LNCAP (cell line): ENCODE measurements around the gene CASR.

ENCODE experiments used
- TF ChIP-seq, protein P1 (sequence below): fragments of 450-650 bp; IDR thresholded peaks from 2 replicates; pipeline ENCODE4 v1.5.1; 2017; ENCODE audit warnings: mild to moderate bottlenecking

The CASR gene

DNA sequence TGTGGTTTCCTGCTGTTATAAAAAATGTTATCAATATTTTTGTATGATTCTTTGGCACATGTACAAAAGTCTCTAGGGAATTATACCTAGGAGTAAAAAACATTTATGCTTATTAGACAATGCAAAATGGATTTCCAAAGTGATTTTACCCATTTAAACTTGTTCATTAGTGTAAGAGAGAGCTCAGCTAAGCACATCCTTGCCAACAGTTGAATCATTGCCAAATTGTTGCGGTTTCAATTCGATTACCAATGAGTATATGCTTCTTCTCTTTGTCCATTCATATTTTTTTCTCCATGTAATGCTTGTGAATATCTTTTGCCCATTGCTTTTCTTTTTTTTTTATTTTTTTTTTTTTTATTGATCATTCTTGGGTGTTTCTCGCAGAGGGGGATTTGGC is 17.2 kb downstream of the CASR start:
- TF ChIP-seq, protein P1, sequence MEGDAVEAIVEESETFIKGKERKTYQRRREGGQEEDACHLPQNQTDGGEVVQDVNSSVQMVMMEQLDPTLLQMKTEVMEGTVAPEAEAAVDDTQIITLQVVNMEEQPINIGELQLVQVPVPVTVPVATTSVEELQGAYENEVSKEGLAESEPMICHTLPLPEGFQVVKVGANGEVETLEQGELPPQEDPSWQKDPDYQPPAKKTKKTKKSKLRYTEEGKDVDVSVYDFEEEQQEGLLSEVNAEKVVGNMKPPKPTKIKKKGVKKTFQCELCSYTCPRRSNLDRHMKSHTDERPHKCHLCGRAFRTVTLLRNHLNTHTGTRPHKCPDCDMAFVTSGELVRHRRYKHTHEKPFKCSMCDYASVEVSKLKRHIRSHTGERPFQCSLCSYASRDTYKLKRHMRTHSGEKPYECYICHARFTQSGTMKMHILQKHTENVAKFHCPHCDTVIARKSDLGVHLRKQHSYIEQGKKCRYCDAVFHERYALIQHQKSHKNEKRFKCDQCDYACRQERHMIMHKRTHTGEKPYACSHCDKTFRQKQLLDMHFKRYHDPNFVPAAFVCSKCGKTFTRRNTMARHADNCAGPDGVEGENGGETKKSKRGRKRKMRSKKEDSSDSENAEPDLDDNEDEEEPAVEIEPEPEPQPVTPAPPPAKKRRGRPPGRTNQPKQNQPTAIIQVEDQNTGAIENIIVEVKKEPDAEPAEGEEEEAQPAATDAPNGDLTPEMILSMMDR = no peak

DNA sequence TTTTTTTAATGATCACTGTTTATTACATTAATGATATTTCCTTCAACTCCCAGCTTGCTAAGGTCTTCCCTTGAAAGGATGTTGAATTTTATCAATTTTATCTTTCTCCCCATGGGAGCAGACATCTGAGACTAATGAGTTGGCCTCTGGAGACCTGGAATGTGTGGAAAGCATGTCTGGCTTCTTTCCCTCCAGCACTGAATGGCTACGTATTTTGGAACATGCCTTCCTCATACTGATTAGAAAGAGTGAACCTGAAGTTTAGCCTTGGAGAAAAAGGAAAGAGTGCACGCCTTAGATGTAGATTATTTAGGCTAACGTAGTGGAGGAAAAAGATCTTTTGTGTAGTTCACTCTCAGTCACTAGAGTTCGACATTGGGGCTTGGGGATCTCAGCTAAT is 25.1 kb downstream of the CASR start:
- TF ChIP-seq, protein P1 = no peak

DNA sequence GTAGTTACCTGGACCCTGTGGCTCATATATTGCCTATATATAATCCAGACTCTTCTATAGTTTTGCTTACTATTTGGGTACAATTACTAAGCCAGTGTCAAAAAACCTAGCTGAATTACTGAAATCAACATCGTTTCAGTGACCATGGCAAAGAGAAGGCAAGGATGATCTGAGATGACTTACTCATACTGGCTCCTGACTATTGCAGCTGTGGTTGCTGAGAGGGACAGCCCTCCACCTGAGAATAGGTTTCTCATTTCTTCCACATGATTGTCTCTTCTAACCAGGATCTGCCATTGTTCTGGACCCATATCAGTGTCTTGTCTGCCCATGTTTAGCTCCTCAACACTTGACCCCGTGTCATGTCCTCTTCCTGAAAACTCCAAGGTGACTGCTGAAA is 30.2 kb downstream of the CASR start:
- TF ChIP-seq, protein P1 = no peak

DNA sequence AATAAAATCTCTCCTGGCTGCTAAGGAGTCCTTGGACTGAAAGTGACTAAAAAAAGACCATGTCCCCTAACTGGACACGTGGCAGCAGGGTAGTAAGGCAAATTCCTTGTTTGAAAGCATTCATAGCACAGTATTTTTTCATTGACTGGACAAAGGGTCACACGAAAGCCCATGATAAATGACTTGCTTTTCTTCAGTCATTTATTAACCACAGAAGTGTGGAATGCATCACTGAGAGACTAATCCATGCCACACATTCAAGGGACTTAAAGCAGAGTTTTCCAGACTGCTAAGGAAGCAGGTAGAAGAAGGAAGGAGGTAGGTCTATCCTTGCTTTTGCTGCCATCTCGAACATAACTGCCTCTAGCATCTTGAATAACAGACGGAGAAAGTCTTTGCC is 31.2 kb downstream of the CASR start:
- TF ChIP-seq, protein P1 = no peak

DNA sequence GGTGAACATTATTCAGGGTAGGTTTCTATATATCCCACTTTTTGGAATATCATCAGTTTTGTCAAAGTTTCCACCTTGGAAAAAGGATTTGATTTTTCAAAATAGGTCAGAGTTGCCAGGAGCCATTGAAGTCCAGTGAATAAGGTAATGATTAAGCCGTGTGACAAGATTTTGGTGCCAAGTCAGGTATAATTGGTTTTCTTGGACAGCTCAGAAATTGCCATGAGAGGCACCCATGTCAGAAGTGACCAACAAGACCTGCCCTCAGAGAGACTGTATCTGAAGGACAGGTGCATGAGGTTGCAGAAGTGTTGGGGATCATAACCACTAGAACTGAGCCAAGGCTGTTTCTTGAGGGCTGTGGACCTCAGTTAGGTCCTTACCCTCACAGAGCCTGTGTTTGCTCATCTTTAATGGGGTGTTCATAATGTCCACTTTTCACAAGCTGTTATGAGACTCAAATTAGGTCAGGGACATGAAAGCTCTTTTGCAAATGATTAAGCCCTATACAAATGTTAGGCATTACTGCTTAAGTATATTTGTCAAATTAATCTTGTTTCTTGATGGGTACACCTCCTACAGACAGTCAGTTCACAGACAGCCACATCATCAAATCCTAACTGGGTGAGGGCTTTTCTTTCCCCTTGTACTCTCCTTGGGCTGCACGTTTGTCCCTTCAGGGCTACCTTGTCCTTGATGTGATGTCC is 32.3 kb downstream of the CASR start:
- TF ChIP-seq, protein P1 = no peak

DNA sequence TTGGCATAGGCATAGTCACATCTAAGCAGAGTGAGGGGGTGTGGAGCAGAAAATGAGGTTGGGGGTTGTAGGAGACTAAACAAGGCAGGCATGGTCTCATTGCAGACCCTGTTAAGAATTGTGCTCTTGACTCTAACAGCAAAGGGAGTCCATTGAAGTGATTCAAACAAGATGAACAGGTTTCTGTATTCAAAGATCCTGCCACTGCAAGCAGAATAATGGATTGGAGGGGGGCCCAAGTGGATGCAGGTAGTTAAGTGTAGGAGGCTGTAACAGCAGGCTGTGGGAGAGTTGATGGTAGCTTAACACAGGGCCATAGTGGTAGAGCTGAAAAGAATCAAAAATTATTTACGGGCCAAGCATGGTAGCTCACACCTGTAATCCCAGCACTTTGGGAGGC is 34.4 kb downstream of the CASR start:
- TF ChIP-seq, protein P1 = no peak

DNA sequence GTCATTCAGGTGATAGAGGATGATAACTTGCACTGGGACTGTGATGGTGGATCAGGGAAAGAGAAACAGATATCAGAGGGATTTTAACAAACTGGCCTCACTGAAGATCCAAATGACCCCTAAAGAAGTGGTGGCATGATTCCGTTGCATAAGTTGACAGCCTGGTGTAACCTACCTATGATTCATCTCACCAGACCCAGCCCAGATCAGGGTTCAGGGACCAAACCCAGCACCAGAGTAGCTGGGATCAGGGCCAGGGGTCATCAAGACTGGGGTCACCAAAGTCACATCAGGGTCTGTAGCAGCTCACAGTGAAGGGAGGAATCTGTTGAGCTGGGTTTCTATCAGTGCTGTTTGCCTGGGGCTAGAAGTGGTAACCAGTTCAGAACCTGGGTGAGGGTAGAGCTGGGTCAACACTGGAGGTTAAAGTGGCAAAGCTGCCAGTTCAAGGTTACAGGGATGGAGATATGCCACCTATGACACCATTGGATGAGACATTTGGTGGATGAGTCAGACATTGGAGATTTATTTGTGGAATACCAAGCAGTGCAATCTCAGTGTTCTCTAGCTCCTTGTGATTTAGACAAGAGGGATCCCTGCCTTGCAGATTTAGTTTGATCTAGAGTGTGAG is 35.9 kb downstream of the CASR start:
- TF ChIP-seq, protein P1 = no peak
